Left ventricle myocardium inferior (tissue), 1 donor: ENCODE measurements around the gene EPB41L2. TPM values are rescaled to one million over a fixed set of nuclear protein-coding genes. Genes with fewer than 3 reads are reported as not detected.
A peak's percentile ranks its signal among the peaks of the same experiment; 100 is the strongest.

Source experiments
- DNase-seq: peaks from one replicate; pipeline ENCODE4 v3.0.0-alpha.2; 2020
- H3K27ac ChIP-seq: fragments of 200-600 bp; replicated peaks from 2 replicates; pipeline ENCODE4 v1.8.0; 2021
- H3K27me3 ChIP-seq: fragments of 200-600 bp; 2 replicates; pipeline ENCODE4 v1.8.0; 2021; ENCODE audit warnings: low read depth
- H3K36me3 ChIP-seq: fragments of 200-600 bp; 2 replicates; pipeline ENCODE4 v1.8.0; 2021
- H3K4me1 ChIP-seq: fragments of 200-600 bp; 2 replicates; pipeline ENCODE4 v1.8.0; 2021
- H3K4me3 ChIP-seq: fragments of 200-600 bp; 2 replicates; pipeline ENCODE4 v1.8.0; 2021; ENCODE audit warnings: mild to moderate bottlenecking, moderate library complexity
- H3K9me3 ChIP-seq: fragments of 200-600 bp; replicated peaks from 2 replicates; pipeline ENCODE4 v1.8.0; 2021
- CTCF ChIP-seq: fragments of 200-600 bp; IDR thresholded peaks from 2 replicates; pipeline ENCODE4 v1.8.0; 2021; ENCODE audit warnings: antibody characterized with exemption, mild to moderate bottlenecking, borderline replicate concordance
- intact Hi-C: fragments of 100-400 bp; cut with micrococcal nuclease; formaldehyde crosslinking; loops from one replicate; pipeline ENCODE4 v1.11.0; 2022
- total RNA-seq: library from RNA; stranded (reverse); fragmentation: NEBNext Ultra II Directional; extraction: Animal tissue kit (Norgen Biotek cat#: 25700); gene quantifications from one replicate; pipeline ENCODE4 v1.2.1, GENCODE V29; 2021
- donor health status: DM: no; HTN: yes; CAD: no; lungs with severe emphysema.

Gene EPB41L2
- total RNA-seq, 1 donor from 2014 or later, result 70.8 TPM

GRCh38 chr6:130852844-130853554, 210.0 kb downstream of the EPB41L2 start:
- Histone ChIP-seq H3K4me3 (no peak overlapping the region), H3K27me3 (no peaks in the 10 kb centered on the region), H3K9me3 (no peaks in the 10 kb centered on the region), H3K36me3 (peaks cover 35% of the 10 kb centered on the region), H3K4me1 (peaks cover 30% of the 10 kb centered on the region), H3K27ac (no peak overlapping the region)
- intact Hi-C loops, result no loop called here
- DNase-seq, result no peak
- TF ChIP-seq CTCF, result no peak

GRCh38 chr6:130851026-130851425, 212.0 kb downstream of the EPB41L2 start:
- no peak overlapping the region for H3K4me3 ChIP-seq
- H3K9me3 ChIP-seq, result no peaks in the 10 kb centered on the region
- DNase-seq, result no peak
- intact Hi-C loops, result no loop called here
- no peaks in the 10 kb centered on the region for H3K27me3 ChIP-seq
- peaks cover 38% of the 10 kb centered on the region for H3K4me1 ChIP-seq
- H3K36me3 ChIP-seq, result peaks cover 20% of the 10 kb centered on the region
- H3K27ac ChIP-seq, result no peak overlapping the region
- no peak for TF ChIP-seq CTCF

DNA sequence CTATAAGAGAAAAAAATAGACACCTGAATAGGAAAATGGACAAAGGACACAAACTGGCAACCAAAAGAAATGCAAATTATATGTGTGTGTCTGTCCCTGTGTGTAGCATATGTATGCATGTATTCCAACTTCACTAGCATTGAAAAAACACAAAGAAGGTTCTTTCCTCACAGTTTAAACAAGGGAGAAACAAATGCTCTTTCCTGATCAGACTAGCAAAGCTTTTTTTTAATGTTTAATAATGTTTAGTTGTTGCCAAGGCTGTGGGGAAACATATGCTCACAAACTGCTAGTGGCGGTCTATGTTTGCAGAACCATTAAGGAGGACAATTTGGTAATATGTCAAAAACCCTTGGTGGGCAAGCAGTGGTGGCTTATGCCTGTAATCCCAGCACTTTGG, 213.5 kb downstream of the EPB41L2 start:
- TF ChIP-seq CTCF, result no peak
- Histone ChIP-seq H3K36me3 (peaks cover 8% of the 10 kb centered on the region), H3K9me3 (no peaks in the 10 kb centered on the region), H3K27ac (no peak overlapping the region), H3K4me1 (peaks cover 38% of the 10 kb centered on the region), H3K4me3 (no peak overlapping the region), H3K27me3 (no peaks in the 10 kb centered on the region)
- DNase-seq, result no peak
- intact Hi-C loops, result no loop called here

GRCh38 chr6:130848945-130849344, 214.1 kb downstream of the EPB41L2 start:
- Histone ChIP-seq H3K4me3 (no peak overlapping the region), H3K27ac (no peak overlapping the region), H3K27me3 (no peaks in the 10 kb centered on the region), H3K4me1 (peaks cover 37% of the 10 kb centered on the region), H3K36me3 (peaks cover 8% of the 10 kb centered on the region), H3K9me3 (no peaks in the 10 kb centered on the region)
- TF ChIP-seq CTCF, result no peak
- DNase-seq, result no peak
- intact Hi-C loops, result no loop called here

DNA sequence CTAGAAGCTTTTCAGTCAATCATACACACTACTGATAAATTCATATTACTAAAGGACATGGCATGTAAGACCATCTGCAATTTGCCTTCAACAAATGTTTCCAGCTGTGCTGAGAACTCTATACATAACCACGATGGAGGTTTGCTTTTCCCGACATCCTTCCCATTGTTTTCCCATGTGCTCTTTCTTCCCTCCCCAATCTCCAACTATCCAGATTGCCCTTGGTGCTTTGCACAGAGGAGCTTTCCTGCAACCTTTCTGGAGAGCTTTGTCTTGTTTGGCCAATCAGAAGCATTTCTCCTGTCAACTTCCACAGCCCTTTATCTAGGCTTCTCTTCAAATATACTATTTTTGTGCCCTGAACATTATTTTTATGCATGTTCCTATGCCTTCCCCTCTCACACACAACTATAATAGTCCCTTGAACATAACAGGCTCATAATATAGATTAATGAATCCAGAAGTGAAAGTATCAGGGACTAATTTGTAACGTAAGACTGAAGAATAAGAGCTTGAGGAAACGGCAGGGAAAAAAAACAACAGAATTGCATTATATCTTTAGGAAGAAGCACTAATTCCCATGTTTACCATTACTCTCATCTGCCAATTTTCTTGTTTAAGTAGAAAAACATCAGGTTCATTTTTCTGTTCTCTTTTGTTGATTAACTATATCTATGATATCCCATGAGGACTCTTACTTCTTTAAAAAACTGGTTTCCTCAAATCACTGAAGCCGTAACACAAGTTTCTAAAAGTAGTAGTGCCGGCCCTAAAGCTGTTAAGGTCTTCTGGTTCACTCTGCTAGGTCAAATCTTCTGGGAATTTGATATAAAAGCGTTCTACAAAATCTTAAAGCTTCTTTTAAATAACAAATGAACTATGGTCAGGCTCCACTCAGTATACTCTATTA, 215.8 kb downstream of the EPB41L2 start:
- H3K4me3 ChIP-seq, result no peak overlapping the region
- no peaks in the 10 kb centered on the region for H3K36me3 ChIP-seq
- intact Hi-C loops, result no loop called here
- no peak for DNase-seq
- peak overlapping the region; percentile 39 for H3K27ac ChIP-seq
- H3K27me3 ChIP-seq, result no peaks in the 10 kb centered on the region
- no peaks in the 10 kb centered on the region for H3K9me3 ChIP-seq
- H3K4me1 ChIP-seq, result peaks cover 24% of the 10 kb centered on the region
- no peak for TF ChIP-seq CTCF
